HG03442 (cell line): ENCODE measurements around the gene SMAD1.
"Not testable (repeated sequence)": the region's sequence is repeated elsewhere in the genome, so short reads cannot be mapped to it uniquely, and the experiment has no call there.

ENCODE experiments used
- ATAC-seq: cut with Tn5 transposase; IDR thresholded peaks from one replicate; pipeline ENCODE4 v1.9.1; 2021; ENCODE audit warnings: mild to moderate bottlenecking, moderate library complexity; ENCODE audit not compliant: unreplicated experiment

Gene SMAD1

GRCh38 chr4:145554691-145555090 lies 73.0 kb downstream of the SMAD1 start:
- ATAC-seq = no peak

GRCh38 chr4:145557720-145558119 lies 76.1 kb downstream of the SMAD1 start:
- ATAC-seq = peak; percentile 87

- no peak for ATAC-seq
Measured at GRCh38 chr4:145563293-145563985, 81.8 kb downstream of the SMAD1 start.

GRCh38 chr4:145564540-145564939 lies 82.9 kb downstream of the SMAD1 start:
- ATAC-seq = no peak

- no peak for ATAC-seq
Measured at GRCh38 chr4:145565328-145565727, 83.7 kb downstream of the SMAD1 start.

- no peak for ATAC-seq
Measured at GRCh38 chr4:145566086-145566708, 84.5 kb downstream of the SMAD1 start.

GRCh38 chr4:145566768-145567167 lies 85.1 kb downstream of the SMAD1 start:
- no peak for ATAC-seq

GRCh38 chr4:145567516-145567915 lies 85.9 kb downstream of the SMAD1 start:
- no peak for ATAC-seq

- not testable (repeated sequence) for ATAC-seq
Measured at GRCh38 chr4:145574546-145574945, 92.9 kb downstream of the SMAD1 start.

GRCh38 chr4:145580906-145581305 lies 99.3 kb downstream of the SMAD1 start:
- no peak for ATAC-seq

- no peak for ATAC-seq
Measured at GRCh38 chr4:145583191-145584055, 101.8 kb downstream of the SMAD1 start.

- no peak for ATAC-seq
Measured at GRCh38 chr4:145587088-145587754, 105.6 kb downstream of the SMAD1 start.

- not testable (repeated sequence) for ATAC-seq
Measured at GRCh38 chr4:145589381-145589780, 107.7 kb downstream of the SMAD1 start.

GRCh38 chr4:145589916-145590702 lies 108.5 kb downstream of the SMAD1 start:
- ATAC-seq = no peak

GRCh38 chr4:145602129-145602760 lies 120.6 kb downstream of the SMAD1 start:
- no peak for ATAC-seq

GRCh38 chr4:145605941-145606340 lies 124.3 kb downstream of the SMAD1 start:
- no peak for ATAC-seq
